Type B pancreatic cell (in vitro differentiated cells): ENCODE measurements around the gene STKLD1. TPM values are rescaled to one million over a fixed set of nuclear protein-coding genes. Genes with fewer than 3 reads are reported as not detected.
"Not testable (repeated sequence)": the region's sequence is repeated elsewhere in the genome, so short reads cannot be mapped to it uniquely, and the experiment has no call there.

Experiments used
- DNase-seq: peaks from one replicate; pipeline ENCODE4 v3.0.0; 2021; ENCODE audit warnings: mixed read lengths; ENCODE audit not compliant: unreplicated experiment; ENCODE audit errors: extremely low spot score
- H3K27ac Mint-ChIP-seq: 2 replicates; pipeline ENCODE4 v1.8.0; 2021; ENCODE audit warnings: mild to moderate bottlenecking, mixed read lengths
- H3K27me3 Mint-ChIP-seq: 2 replicates; pipeline ENCODE4 v1.8.0; 2021; ENCODE audit warnings: mixed read lengths
- H3K36me3 Mint-ChIP-seq: 2 replicates; pipeline ENCODE4 v1.8.0; 2021; ENCODE audit warnings: mixed read lengths
- H3K4me1 Mint-ChIP-seq: one replicate; pipeline ENCODE4 v1.8.0; 2021; ENCODE audit warnings: mixed read lengths; ENCODE audit not compliant: unreplicated experiment
- H3K4me3 Mint-ChIP-seq: 2 replicates; pipeline ENCODE4 v1.8.0; 2021; ENCODE audit warnings: mild to moderate bottlenecking, mixed read lengths
- H3K9me3 Mint-ChIP-seq: 2 replicates; pipeline ENCODE4 v1.8.0; 2021; ENCODE audit warnings: mixed read lengths
- CTCF ChIP-seq: fragments of 200-600 bp; sonication (generic); conservative IDR thresholded peaks from 2 replicates; pipeline ENCODE4 v1.5.0; 2021; ENCODE audit warnings: antibody characterized with exemption, mild to moderate bottlenecking
- total RNA-seq: library from RNA; stranded (reverse); gene quantifications from 2 replicates; pipeline ENCODE4 v1.2.1, GENCODE V29; 2021; ENCODE audit warnings: low replicate concordance

The STKLD1 gene
- total RNA-seq, 1 donor from 2014 or later, result 3.9 TPM

- no peak for TF ChIP-seq CTCF
- Mint-ChIP-seq H3K4me3 (no peak overlapping the region), H3K36me3 (no peaks in the 10 kb centered on the region), H3K4me1 (no peaks in the 10 kb centered on the region), H3K27ac (no peak overlapping the region), H3K27me3 (peaks cover under 1% of the 10 kb centered on the region), H3K9me3 (no peaks in the 10 kb centered on the region)
- no peak for DNase-seq
Observed at GRCh38 chr9:133390713-133391112, 14.5 kb downstream of the STKLD1 start.

GRCh38 chr9:133391449-133391848 is 15.3 kb downstream of the STKLD1 start:
- H3K4me1 Mint-ChIP-seq, H3K4me3 Mint-ChIP-seq, DNase-seq, H3K36me3 Mint-ChIP-seq, H3K27me3 Mint-ChIP-seq, H3K9me3 Mint-ChIP-seq, H3K27ac Mint-ChIP-seq: not testable (repeated sequence)

GRCh38 chr9:133392308-133392707 is 16.1 kb downstream of the STKLD1 start:
- not testable (repeated sequence) for H3K27ac Mint-ChIP-seq, H3K36me3 Mint-ChIP-seq, H3K4me1 Mint-ChIP-seq, H3K9me3 Mint-ChIP-seq, DNase-seq, H3K4me3 Mint-ChIP-seq, H3K27me3 Mint-ChIP-seq

- peaks cover 10% of the 10 kb centered on the region for H3K27me3 Mint-ChIP-seq
- no peaks in the 10 kb centered on the region for H3K36me3 Mint-ChIP-seq
- no peaks in the 10 kb centered on the region for H3K4me1 Mint-ChIP-seq
- H3K27ac Mint-ChIP-seq, result no peak overlapping the region
- H3K4me3 Mint-ChIP-seq, result no peak overlapping the region
- no peak for TF ChIP-seq CTCF
- no peak for DNase-seq
- no peaks in the 10 kb centered on the region for H3K9me3 Mint-ChIP-seq
Observed at GRCh38 chr9:133393399-133393798, 17.2 kb downstream of the STKLD1 start.

GRCh38 chr9:133394687-133395271 is 18.6 kb downstream of the STKLD1 start:
- Mint-ChIP-seq H3K4me3 (no peak overlapping the region), H3K27me3 (peaks cover 10% of the 10 kb centered on the region), H3K27ac (no peak overlapping the region), H3K9me3 (no peaks in the 10 kb centered on the region), H3K4me1 (no peaks in the 10 kb centered on the region), H3K36me3 (no peaks in the 10 kb centered on the region)
- no peak for DNase-seq
- no peak for TF ChIP-seq CTCF

- no peak for DNase-seq
- Mint-ChIP-seq H3K4me1 (no peaks in the 10 kb centered on the region), H3K27ac (no peak overlapping the region), H3K36me3 (no peaks in the 10 kb centered on the region), H3K27me3 (peaks cover 10% of the 10 kb centered on the region), H3K9me3 (no peaks in the 10 kb centered on the region), H3K4me3 (no peak overlapping the region)
- peak; percentile 44 for TF ChIP-seq CTCF
Observed at GRCh38 chr9:133396952-133397351, 20.8 kb downstream of the STKLD1 start.

- H3K27ac Mint-ChIP-seq, result no peak overlapping the region
- H3K36me3 Mint-ChIP-seq, result no peaks in the 10 kb centered on the region
- H3K27me3 Mint-ChIP-seq, result peaks cover 10% of the 10 kb centered on the region
- H3K4me1 Mint-ChIP-seq, result no peaks in the 10 kb centered on the region
- no peaks in the 10 kb centered on the region for H3K9me3 Mint-ChIP-seq
- DNase-seq, result no peak
- H3K4me3 Mint-ChIP-seq, result no peak overlapping the region
- no peak for TF ChIP-seq CTCF
Observed at GRCh38 chr9:133397370-133397769, 21.2 kb downstream of the STKLD1 start.
